D721Med (cell line): Measurements from ENCODE around the gene TMEM175.

Source experiments
- DNase-seq: peaks from one replicate; pipeline ENCODE4 v3.0.0; 2011; ENCODE audit warnings: low spot score; ENCODE audit not compliant: insufficient read length
- FAIRE-seq: peaks from 2 replicates; lab custom pipeline; 2011; peaks lifted over from hg19 to GRCh38; lab: Jason Lieb, UNC
- CTCF ChIP-seq: IDR thresholded peaks from 2 replicates; pipeline ENCODE4 v1.5.1; 2012; ENCODE audit warnings: mild to moderate bottlenecking, control low read depth; ENCODE audit not compliant: insufficient read depth; ENCODE audit errors: missing control alignments

The TMEM175 gene

GRCh38 chr4:948936-949300 is 16.7 kb downstream of the TMEM175 start:
- no peak for FAIRE-seq
- no peak for DNase-seq
- no peak for TF ChIP-seq CTCF

GRCh38 chr4:949656-950055 is 17.4 kb downstream of the TMEM175 start:
- DNase-seq (no peak), FAIRE-seq (no peak)
- TF ChIP-seq CTCF: no peak

GRCh38 chr4:950136-951020 is 18.1 kb downstream of the TMEM175 start:
- no peak for FAIRE-seq
- no peak for TF ChIP-seq CTCF
- no peak for DNase-seq

GRCh38 chr4:951186-951585 is 18.9 kb downstream of the TMEM175 start:
- no peak for FAIRE-seq
- no peak for DNase-seq
- TF ChIP-seq CTCF: no peak

- TF ChIP-seq CTCF: no peak
- no peak for FAIRE-seq
- no peak for DNase-seq
Observed at GRCh38 chr4:951594-952468, 19.6 kb downstream of the TMEM175 start.

- no peak for TF ChIP-seq CTCF
- DNase-seq: no peak
- FAIRE-seq: no peak
Observed at GRCh38 chr4:952881-953573, 20.8 kb downstream of the TMEM175 start.
